GM04503 (cell line): ENCODE results near the gene MTNR1A.
"Not testable (repeated sequence)": the region's sequence is repeated elsewhere in the genome, so short reads cannot be mapped to it uniquely, and the experiment has no call there.

ENCODE experiments used
- DNase-seq: peaks from one replicate; pipeline ENCODE4 v3.0.0-alpha.2; 2012; ENCODE audit warnings: low read depth

MTNR1A gene

DNA sequence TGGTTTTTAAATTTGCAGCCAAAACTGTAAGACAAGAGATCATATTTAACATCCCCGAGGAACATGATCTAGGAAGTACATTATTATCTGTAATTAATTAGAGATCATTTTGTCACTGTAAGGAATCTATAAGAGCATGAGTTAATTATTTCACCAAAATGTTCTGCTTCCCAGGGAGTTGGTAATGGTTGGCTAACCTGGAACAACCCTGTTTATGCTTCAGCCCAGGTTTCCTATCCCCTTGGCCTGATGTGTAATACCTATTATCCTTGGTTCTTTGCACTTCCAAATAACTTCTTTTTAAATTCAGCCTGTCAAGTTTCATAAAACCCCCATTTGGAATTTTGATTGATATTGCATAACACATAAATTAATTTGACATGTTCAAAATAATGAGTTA is 6.4 kb upstream of the MTNR1A start:
- DNase-seq = no peak

DNA sequence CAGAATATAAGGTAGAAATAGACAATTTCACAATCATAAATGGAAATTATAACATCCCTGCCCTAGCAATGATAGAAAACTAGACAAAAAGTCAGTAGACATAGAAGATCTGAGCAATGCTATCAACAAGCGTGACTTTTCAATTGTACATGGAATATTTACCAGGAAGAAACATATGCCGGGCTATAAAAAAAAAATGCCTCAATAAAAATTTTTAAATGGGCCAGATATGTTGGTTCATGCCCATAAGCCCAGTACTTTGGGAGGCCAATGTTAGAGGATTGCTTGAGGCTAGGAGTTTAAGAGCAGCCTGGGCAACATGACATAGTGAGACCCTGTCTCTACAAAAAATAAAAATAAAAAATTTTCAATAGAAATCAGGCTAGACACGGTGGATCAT is 5.3 kb upstream of the MTNR1A start:
- no peak for DNase-seq

- peak; percentile 68 for DNase-seq
Observed at GRCh38 chr4:186557486-186557885, 2.1 kb upstream of the MTNR1A start.

- DNase-seq = peak; percentile 33
Observed at GRCh38 chr4:186557061-186557460, 1.7 kb upstream of the MTNR1A start.

- no peak for DNase-seq
Observed at GRCh38 chr4:186554539-186554913, 841 bp downstream of the MTNR1A start.

- DNase-seq = no peak
Observed at GRCh38 chr4:186553717-186554116, 1.6 kb downstream of the MTNR1A start.

- DNase-seq = no peak
Observed at GRCh38 chr4:186551849-186552248, 3.5 kb downstream of the MTNR1A start.

- DNase-seq = no peak
Observed at GRCh38 chr4:186545436-186545835, 9.9 kb downstream of the MTNR1A start.

DNA sequence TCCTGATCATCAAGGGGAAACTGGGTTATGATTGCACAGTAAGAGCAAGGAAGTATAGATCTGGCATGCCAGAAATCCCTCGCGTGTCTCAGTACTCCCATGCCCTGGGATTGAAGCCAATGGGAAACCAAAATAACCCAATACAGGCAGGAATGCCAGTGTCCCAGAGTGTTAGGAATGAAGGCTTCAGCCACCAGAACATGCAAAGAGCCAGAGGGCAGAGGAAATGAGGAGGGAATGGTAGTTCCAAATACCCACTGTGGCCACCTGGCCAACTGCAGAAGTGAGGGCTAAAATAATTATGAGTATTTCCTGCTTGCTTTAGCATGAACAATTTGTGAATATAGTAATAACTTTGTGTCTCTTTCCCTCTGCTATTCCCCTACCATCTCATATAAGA is 12.2 kb downstream of the MTNR1A start:
- no peak for DNase-seq

DNA sequence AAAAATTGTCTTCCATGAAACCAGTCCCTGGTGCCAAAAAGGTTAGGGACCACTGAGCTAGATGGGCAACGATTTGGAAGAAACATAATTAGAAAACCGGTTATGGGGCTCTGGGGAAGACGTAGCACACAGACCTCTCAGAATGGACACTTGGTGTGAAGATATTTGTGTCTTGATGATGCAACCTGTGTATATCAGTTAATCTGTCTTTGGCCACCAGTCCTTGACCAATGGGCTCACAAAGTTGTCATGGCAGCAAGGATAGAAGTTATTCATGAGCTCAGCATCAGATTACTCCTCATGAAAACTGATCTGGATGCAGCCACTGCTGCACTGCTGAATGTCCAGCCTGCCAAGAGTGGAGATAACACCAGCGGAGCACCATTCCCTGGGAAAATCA is 13.6 kb downstream of the MTNR1A start:
- DNase-seq = no peak

DNA sequence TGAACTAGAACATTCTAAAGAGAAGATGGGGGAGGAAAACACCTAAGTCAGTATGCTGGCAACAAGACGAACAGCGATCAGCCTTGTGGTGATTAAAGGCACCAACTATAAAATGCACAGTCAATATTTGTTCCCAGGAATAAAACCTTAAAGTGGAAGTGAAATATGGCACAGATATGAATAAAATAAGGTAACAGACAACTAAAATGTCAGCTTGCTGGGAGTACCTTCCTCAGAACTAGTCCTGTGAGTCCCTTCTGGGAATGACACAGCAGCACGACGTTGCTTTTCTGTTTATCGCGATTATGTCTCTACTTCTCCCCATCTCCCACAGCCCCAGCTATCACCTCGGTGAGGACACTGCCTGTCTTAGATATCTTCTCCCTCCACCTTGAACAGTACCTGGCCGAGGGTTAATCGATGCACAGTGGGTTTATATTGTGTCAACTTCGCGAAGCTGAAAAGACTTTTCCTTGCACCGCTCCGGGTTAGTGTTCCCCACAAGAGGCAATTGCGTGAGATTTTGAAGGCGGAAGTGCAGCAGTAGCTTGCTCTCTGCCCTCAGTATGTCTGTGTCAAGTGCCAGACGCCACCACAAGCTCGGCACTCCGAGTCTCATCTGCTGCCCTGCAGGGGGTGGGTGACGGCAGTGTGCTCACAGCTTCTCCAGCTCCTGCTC is 17.4 kb downstream of the MTNR1A start:
- no peak for DNase-seq

DNA sequence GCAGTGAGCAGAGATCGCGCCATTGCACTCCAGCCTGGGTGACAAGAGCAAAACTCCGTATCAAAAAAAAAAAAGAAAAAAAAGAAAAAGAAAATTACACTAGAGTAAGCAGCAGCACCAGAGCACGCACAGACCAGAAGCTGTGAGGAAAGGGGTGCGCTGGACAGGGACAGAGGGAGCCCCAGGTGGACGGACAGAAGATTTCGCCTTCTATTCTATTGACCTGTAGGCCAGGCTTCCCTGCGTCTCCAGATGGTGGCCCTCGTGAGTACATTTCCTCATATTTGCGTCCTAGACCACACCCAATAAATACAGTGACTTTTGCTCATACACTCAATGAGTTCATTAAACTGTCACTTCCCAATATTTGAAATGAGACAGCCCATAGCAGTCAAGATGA is 19.1 kb downstream of the MTNR1A start:
- DNase-seq = no peak

GRCh38 chr4:186534056-186534455 is 21.3 kb downstream of the MTNR1A start:
- no peak for DNase-seq

- DNase-seq = not testable (repeated sequence)
Observed at GRCh38 chr4:186523927-186524326, 31.4 kb downstream of the MTNR1A start.

DNA sequence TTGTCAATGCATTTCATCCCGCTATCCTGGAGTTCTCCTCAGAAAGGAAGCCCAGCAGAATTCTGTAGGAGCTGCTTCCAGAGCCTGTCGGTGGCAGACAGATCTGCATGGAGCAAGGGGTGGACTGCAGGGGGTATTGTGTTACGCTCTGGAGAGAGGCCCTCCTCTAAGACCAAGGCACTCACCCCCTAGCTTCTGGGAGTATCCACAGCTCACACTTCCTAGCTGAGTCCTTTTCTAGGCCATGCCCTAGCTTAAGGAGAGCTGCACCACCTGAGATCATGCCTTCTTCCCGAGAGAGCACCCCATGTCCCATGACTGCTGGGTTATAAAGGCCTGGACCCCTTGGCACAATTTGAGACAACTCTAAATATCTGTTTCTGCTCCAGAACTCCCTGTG is 39.1 kb downstream of the MTNR1A start:
- DNase-seq = no peak

- no peak for DNase-seq
Observed at GRCh38 chr4:186514271-186514950, 41.0 kb downstream of the MTNR1A start.

- DNase-seq = not testable (repeated sequence)
Observed at GRCh38 chr4:186504771-186505170, 50.6 kb downstream of the MTNR1A start.

DNA sequence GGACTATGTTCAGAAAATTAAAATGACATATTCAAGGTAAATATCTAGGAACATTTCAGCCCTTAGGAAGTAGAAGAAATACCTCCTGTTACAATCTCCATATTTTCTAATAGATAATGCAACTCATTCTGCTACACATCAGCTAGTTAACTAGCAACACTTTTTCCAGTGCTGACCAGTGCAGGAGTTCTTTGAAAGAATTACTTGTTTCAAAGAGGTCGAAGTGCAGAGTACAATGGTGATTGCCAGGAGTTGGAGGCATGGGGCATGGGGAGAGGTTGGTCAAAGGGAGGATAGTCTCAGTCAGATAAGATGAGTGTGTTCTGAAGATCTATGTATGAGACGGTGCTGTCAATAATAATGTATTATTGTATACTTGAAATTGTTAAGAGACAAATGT is 53.1 kb downstream of the MTNR1A start:
- DNase-seq = no peak

- no peak for DNase-seq
Observed at GRCh38 chr4:186501554-186501953, 53.8 kb downstream of the MTNR1A start.

DNA sequence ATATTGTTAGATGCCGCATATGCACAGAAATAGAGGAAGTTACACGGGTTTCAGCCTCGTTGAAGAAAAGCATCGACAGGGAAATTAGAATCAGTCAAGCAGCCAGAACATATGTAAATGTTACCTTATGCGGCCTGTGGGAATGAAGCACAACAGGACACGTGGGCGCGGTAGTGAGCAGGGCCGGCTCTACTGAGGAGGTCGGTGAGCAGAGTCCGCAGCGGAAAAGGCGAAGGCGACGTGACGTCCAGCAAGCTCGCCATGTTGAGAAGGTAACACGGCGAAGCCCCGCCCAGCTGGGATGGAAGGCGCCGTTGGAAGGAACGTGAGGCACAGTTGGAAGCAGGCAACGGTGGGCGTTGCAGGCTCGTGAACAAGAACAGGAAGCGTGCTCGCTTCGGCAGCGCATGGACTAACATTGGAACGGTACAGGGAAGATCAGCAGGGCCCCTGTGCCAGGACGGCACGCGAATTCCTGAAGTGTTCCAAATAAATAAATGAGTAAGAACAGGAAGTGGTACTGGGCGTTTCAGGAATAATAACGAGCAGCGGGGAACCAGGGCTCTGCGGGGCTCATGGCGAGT is 54.6 kb downstream of the MTNR1A start:
- DNase-seq = no peak

DNA sequence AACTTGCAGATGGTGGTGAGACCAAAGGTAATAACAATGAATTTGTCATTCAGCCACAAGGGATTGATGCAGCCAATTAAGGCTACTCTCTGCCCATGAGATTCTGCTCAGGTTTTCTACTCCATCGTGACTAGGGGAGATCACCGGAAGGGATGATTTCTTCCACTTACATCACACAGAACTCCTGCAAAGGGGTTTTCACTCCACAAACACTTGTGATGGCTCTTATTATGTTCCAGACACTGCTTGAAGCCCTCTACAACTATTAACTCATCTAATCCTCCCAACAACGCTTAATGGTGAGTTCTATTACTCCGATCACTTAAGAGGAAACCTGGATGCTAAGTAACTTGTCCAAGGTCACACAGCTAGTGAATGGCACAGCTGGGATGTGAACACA is 55.9 kb downstream of the MTNR1A start:
- no peak for DNase-seq

DNA sequence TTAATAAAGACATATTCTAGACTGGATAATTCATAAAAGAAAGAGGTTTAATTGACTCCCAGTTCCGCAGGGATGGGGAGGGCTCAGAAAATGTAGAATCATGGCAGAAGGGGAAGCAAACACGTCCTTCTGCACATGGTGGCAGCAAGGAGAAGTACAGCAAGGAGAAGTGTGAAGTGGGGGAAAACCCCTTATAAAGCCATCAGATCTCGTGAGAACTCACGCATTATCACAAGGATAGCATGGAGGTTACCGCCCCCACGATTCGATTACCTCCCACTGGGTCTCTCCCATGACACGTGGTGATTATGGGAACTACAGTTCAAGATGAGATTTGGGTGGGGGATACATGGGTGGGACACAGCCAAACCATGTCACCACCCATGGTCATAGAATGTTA is 58.3 kb downstream of the MTNR1A start:
- DNase-seq = no peak

DNA sequence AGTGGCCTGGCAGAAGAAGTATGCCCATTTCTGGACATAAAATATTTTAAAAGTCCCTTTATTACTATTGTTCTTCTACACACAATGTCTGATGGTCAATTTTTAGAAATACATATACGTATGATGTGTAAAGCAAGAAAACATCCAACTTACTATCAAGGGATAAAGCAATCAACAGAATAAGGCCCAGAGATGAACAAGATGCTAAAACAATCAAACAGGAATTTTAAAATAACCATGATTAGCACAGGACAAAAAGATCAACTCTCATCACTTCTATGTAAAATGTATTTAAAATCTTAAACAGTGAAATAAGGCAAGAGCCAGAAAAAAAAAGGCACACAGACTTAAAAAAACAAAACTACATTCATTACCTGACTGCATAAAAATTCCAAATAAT is 60.9 kb downstream of the MTNR1A start:
- no peak for DNase-seq

GRCh38 chr4:186487726-186488125 is 67.6 kb downstream of the MTNR1A start:
- DNase-seq = no peak
